GM23338 (cell line): Measurements from ENCODE around the gene CDX1.

ENCODE experiments used
- EZH2phosphoT487 ChIP-seq: fragments of 200-600 bp; sonication (generic); IDR thresholded peaks from one replicate; pipeline ENCODE4 v1.8.1; 2018; ENCODE audit warnings: antibody characterized with exemption; ENCODE audit not compliant: unreplicated experiment
- TF ChIP-seq, protein P1 (sequence below), 2 experiments: fragments of 200-600 bp in 1 of 2; sonication (generic) in 1 of 2; conservative IDR thresholded peaks; 2 replicates each; pipeline versions ENCODE4 v1.5.1 to v1.6.1; 2016 to 2017; ENCODE audit warnings: antibody characterized with exemption in 2 of 2, low read depth in 2 of 2, mild to moderate bottlenecking in 2 of 2, moderate library complexity in 1 of 2

DNA sequence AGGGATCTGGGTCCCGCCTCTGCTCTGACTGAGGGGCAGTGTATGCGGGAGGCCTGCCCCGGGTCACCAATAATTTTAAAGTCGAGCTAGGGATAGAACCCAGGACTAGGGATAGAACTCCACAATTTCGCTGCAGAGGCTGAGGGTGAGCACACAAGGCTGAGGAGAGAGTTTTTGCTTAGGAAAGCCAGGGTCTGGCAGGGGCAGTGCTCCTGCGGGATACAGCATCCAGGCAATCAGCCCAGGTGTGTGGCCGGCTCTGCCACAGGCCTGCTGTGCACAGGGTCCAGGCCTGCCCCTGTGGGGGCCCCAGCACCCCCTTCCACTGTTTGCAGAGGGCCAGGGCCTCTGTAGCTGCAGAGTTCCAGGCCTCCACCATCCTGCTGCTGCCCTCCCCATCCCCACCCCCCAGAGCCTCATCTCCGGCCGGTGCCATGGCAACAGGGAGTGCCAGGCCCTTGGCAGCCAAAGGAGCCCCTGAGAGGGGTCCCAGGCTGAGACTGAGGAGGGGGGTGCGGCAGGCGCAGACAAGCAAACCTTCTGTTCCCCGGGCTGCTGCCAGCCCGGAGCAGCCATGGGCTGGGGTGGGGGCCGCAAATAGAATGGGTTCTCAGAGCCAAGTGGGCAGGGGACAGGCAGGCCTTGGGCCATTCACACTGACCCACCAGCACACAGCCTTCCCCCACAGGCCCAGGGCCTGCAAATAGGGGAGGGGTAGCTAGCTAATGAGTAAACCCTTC is 19.5 kb upstream of the CDX1 start:
- no peak for TF ChIP-seq EZH2phosphoT487
- TF ChIP-seq, protein P1, sequence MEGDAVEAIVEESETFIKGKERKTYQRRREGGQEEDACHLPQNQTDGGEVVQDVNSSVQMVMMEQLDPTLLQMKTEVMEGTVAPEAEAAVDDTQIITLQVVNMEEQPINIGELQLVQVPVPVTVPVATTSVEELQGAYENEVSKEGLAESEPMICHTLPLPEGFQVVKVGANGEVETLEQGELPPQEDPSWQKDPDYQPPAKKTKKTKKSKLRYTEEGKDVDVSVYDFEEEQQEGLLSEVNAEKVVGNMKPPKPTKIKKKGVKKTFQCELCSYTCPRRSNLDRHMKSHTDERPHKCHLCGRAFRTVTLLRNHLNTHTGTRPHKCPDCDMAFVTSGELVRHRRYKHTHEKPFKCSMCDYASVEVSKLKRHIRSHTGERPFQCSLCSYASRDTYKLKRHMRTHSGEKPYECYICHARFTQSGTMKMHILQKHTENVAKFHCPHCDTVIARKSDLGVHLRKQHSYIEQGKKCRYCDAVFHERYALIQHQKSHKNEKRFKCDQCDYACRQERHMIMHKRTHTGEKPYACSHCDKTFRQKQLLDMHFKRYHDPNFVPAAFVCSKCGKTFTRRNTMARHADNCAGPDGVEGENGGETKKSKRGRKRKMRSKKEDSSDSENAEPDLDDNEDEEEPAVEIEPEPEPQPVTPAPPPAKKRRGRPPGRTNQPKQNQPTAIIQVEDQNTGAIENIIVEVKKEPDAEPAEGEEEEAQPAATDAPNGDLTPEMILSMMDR (conservative IDR thresholded peaks at IDR 0.05; ENCODE audit: low read depth in 2 of 2) = no peak
